Esophagus muscularis mucosa (tissue), 4 donors: ENCODE measurements around the gene ADPRHL1. TPM values are rescaled to one million over a fixed set of nuclear protein-coding genes. Genes with fewer than 3 reads are reported as not detected.

Source experiments
- DNase-seq: peaks from one replicate; pipeline ENCODE4 v3.0.0-alpha.2; 2017; ENCODE audit errors: extremely low spot score
- H3K27ac ChIP-seq, 4 donors: fragments of 200-600 bp; sonication (generic); replicated peaks in 1 of 4; 1 replicate in 3 of 4; 2 replicates in 1 of 4; pipeline ENCODE4 v1.5.1; 2016 to 2019; ENCODE audit warnings: mild to moderate bottlenecking in 1 of 4
- H3K27me3 ChIP-seq, 4 donors: fragments of 200-600 bp; sonication (generic); one replicate each; pipeline versions ENCODE4 v1.5.1 to v1.6.0; 2016 to 2019
- H3K36me3 ChIP-seq, 4 donors: fragments of 200-600 bp; sonication (generic); one replicate each; pipeline ENCODE4 v1.5.1; 2016 to 2019
- H3K4me1 ChIP-seq, 4 donors: fragments of 200-600 bp; sonication (generic); one replicate each; pipeline ENCODE4 v1.5.1; 2016 to 2019
- H3K4me3 ChIP-seq, 4 donors: fragments of 200-600 bp; sonication (generic); 1 replicate in 2 of 4; 2 replicates in 2 of 4; pipeline ENCODE4 v1.5.1; 2016 to 2019; ENCODE audit warnings: mild to moderate bottlenecking in 4 of 4, moderate library complexity in 1 of 4
- H3K9me3 ChIP-seq, 4 donors: fragments of 200-600 bp; sonication (generic); 1 replicate in 3 of 4; 2 replicates in 1 of 4; pipeline ENCODE4 v1.5.1; 2016 to 2019
- EP300 ChIP-seq: sonication (generic); formaldehyde crosslinking; IDR thresholded peaks from one replicate; pipeline ENCODE4 v1.6.1; 2017; ENCODE audit warnings: antibody characterized with exemption
- POLR2A ChIP-seq: fragments of 450-650 bp; IDR thresholded peaks from one replicate; pipeline ENCODE4 v1.6.1; 2017; ENCODE audit warnings: antibody characterized with exemption, moderate library complexity, mild to moderate bottlenecking, low read depth
- POLR2AphosphoS5 ChIP-seq, 2 donors: sonication (generic); formaldehyde crosslinking; IDR thresholded peaks; one replicate each; pipeline ENCODE4 v1.6.1; 2017; ENCODE audit warnings: antibody characterized with exemption in 2 of 2
- WGBS: methylation state at CpG from one replicate; pipeline ENCODE4 v1.1.5; 2018; 5-methylcytosine and 5-hydroxymethylcytosine counted together
- intact Hi-C: fragments of 100-400 bp; cut with DNase I; formaldehyde crosslinking; loops from one replicate; pipeline ENCODE4 v1.15.1; 2023
- total RNA-seq, 4 donors: library from RNA; depleted of rRNA; stranded (reverse); fragments of >200 nt; gene quantifications; one replicate each; pipeline versions ENCODE4 v1.1.0 to v1.2.1, GENCODE V29; 2016
- TF ChIP-seq, protein P1 (sequence below), 3 experiments: fragments of 200-600 bp in 2 of 3; fragments of 450-650 bp in 1 of 3; sonication (generic) in 2 of 3; IDR thresholded peaks; one replicate each; pipeline ENCODE4 v1.5.1; 2017 to 2019; ENCODE audit warnings: antibody characterized with exemption in 3 of 3, mild to moderate bottlenecking in 2 of 3, moderate library complexity in 1 of 3

ADPRHL1 gene
- total RNA-seq, 4 donors from 2014 or later = 6.9 to 26.2 (median 11.0) TPM

DNA sequence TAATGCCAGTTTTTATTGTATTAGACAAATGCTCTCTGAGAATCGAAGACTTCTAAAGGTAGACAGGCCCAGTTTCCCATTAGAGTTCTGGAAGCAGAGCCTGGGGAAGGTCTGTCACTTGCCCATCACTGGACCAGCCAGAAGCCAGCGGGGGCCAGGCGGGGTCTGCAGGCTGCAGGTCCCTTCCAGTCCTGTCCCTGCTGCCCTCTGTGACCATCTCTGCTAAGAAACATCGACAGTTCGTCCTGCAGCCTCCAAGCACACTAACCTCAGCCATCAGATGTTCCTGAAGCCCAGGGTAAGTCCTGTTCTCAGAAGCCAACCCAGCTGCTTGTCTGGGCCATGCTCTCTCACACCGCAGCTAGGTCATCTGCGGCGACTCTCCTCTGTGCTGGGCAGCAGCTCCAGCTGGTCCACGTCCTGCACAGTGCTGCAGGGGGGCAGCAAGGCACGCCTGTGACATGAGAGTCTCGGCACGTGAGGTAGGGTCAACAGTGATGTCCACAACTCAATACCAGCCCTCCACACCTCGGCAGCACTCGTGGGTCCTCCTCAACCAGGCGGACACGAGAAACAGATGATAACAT, 2.9 kb upstream of the ADPRHL1 start:
- Histone ChIP-seq H3K27me3 (no peaks in the 10 kb centered on the region), H3K36me3 (peaks cover 30 to 78% (median 61%) of the 10 kb centered on the region in 4 donors), H3K4me3 (no peak overlapping the region), H3K27ac (no peak overlapping the region), H3K9me3 (no peaks in the 10 kb centered on the region), H3K4me1 (peaks cover 8 to 11% (median 9%) of the 10 kb centered on the region in 4 donors)
- DNase-seq = no peak
- 94% methylated on average over 16 of the region's 16 CpGs for WGBS
- no peak for TF ChIP-seq POLR2A
- TF ChIP-seq, protein P1, sequence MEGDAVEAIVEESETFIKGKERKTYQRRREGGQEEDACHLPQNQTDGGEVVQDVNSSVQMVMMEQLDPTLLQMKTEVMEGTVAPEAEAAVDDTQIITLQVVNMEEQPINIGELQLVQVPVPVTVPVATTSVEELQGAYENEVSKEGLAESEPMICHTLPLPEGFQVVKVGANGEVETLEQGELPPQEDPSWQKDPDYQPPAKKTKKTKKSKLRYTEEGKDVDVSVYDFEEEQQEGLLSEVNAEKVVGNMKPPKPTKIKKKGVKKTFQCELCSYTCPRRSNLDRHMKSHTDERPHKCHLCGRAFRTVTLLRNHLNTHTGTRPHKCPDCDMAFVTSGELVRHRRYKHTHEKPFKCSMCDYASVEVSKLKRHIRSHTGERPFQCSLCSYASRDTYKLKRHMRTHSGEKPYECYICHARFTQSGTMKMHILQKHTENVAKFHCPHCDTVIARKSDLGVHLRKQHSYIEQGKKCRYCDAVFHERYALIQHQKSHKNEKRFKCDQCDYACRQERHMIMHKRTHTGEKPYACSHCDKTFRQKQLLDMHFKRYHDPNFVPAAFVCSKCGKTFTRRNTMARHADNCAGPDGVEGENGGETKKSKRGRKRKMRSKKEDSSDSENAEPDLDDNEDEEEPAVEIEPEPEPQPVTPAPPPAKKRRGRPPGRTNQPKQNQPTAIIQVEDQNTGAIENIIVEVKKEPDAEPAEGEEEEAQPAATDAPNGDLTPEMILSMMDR (IDR thresholded peaks at IDR 0.05) = no peak
- no peak for TF ChIP-seq POLR2AphosphoS5 (IDR thresholded peaks at IDR 0.05)
- TF ChIP-seq EP300 = no peak
- intact Hi-C loops = no loop called here

DNA sequence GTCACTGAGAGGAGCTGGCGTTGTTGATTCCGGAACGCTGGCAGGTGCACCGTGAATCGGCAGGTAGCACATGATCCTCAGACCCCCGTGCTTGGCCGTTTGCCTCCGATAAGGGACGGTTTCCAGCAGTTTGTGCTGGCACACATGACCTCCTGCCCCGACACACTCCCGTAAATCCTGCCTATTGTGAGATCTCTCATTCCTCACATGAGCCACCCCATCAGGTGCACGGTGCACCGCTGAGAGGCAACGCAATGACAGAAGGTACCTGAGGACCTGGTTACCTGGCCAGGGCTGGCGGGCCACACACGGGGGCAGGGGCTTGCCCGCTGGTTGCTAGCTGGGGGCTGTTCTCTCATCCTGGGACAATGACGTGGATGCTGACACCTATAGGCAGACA, 2.1 kb upstream of the ADPRHL1 start:
- Histone ChIP-seq H3K9me3 (no peaks in the 10 kb centered on the region), H3K27me3 (no peaks in the 10 kb centered on the region), H3K4me3 (no peak overlapping the region), H3K36me3 (peaks cover 30 to 70% (median 54%) of the 10 kb centered on the region in 4 donors), H3K27ac (no peak overlapping the region), H3K4me1 (peaks cover 3 to 11% (median 8%) of the 10 kb centered on the region in 4 donors)
- DNase-seq = no peak
- intact Hi-C loops = no loop called here
- TF ChIP-seq POLR2AphosphoS5 (IDR thresholded peaks at IDR 0.05) = no peak
- no peak for TF ChIP-seq EP300
- no peak for TF ChIP-seq POLR2A
- TF ChIP-seq, protein P1 (IDR thresholded peaks at IDR 0.05) = no peak
- 94% methylated on average over 18 of the region's 18 CpGs for WGBS

DNA sequence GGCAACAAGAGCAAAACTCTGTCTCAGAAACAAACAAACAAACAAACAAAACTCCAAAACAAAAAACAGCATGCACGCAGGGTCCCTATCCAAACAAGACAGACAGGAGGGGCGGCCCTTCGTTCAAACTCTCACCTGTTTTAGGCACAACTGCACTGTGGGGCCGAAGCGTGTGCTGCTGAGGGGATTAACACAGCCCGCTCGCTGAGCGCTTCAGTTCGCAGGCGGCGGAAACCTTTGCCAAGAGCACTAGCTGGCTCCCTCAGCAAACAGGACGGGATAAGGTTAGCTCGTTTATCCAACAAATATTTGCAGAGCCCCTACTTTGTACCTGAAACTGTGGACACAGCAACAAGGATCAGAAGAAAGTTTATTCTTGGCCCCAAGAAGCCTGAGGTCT, 1.6 kb upstream of the ADPRHL1 start:
- Histone ChIP-seq H3K4me1 (peaks cover 8 to 11% (median 8%) of the 10 kb centered on the region in 4 donors), H3K36me3 (peaks cover 25 to 65% (median 51%) of the 10 kb centered on the region in 4 donors), H3K27me3 (no peaks in the 10 kb centered on the region), H3K27ac (no peak overlapping the region), H3K9me3 (no peaks in the 10 kb centered on the region), H3K4me3 (no peak overlapping the region)
- DNase-seq = no peak
- TF ChIP-seq POLR2A (no peak), POLR2AphosphoS5 (IDR thresholded peaks at IDR 0.05) (no peak), EP300 (no peak)
- TF ChIP-seq, protein P1 (IDR thresholded peaks at IDR 0.05) = no peak
- 92% methylated on average over 13 of the region's 13 CpGs for WGBS
- intact Hi-C loops = no loop called here

DNA sequence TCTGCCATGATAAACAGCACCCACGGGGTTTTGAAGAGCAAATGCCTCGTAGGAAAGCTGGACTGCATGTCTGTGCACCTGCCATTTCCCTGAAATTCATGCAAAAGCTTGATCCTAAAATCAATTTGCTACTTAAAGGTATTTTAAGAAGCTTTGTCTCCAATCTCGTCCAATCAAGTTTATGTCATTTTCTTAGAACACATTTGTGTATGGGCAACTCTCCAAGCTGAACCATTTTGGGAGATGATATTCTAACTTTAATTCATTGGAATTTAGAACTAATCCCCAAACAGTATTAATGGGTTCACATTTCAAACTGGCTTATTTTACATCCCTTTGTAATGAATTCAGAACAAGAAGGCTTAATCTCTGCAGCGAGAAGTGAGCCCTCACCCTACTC, 822 bp downstream of the ADPRHL1 start:
- H3K27ac ChIP-seq = no peak overlapping the region
- H3K4me1 ChIP-seq = peaks cover 0 to 21% (median 2%) of the 10 kb centered on the region in 4 donors
- no peaks in the 10 kb centered on the region for H3K27me3 ChIP-seq
- H3K9me3 ChIP-seq = no peaks in the 10 kb centered on the region
- intact Hi-C loops = no loop called here
- WGBS = 80% methylated on average over 4 of the region's 4 CpGs
- H3K4me3 ChIP-seq = no peak overlapping the region
- no peak for TF ChIP-seq EP300
- TF ChIP-seq, protein P1 (IDR thresholded peaks at IDR 0.05) = no peak
- TF ChIP-seq POLR2AphosphoS5 (IDR thresholded peaks at IDR 0.05) = no peak
- TF ChIP-seq POLR2A = no peak
- peaks cover 21 to 42% (median 31%) of the 10 kb centered on the region in 4 donors for H3K36me3 ChIP-seq
- DNase-seq = no peak
